ENCODE results near the gene CHRND. TPM values are rescaled to one million over a fixed set of nuclear protein-coding genes. Genes with fewer than 3 reads are reported as not detected.

Gene CHRND
- total RNA-seq, 1 donor from 2014 or later = not detected

- no peak for DNase-seq (ENCODE audit: low read depth)
- peak overlapping the region; percentile 84 for H3K4me3 ChIP-seq (ENCODE audit: low read depth, low read length)
- no peak for FAIRE-seq
- no peaks in the 10 kb centered on the region for H3K27me3 ChIP-seq (ENCODE audit: control insufficient read depth, insufficient read depth, low read length)
- H3K36me3 ChIP-seq (ENCODE audit: control insufficient read depth, insufficient read depth, low read length) = peaks cover 7% of the 10 kb centered on the region
- no peak for TF ChIP-seq CTCF (IDR thresholded peaks at IDR 0.05; ENCODE audit: insufficient read depth, low read length, severe bottlenecking)
Measured at GRCh38 chr2:232549655-232550353, 23.8 kb downstream of the CHRND start.

GRCh38 chr2:232550354-232551249, 24.6 kb downstream of the CHRND start, which contains the start of the genes EIF4E2 and TIGD1:
EIF4E2 (plus strand) TSS chr2:232550689; CDS start chr2:232550725, 36 bp downstream.
TIGD1 (minus strand) TSS chr2:232550557; CDS start chr2:232549882, 675 bp downstream.
- Histone ChIP-seq H3K27me3 (ENCODE audit: control insufficient read depth, insufficient read depth, low read length) (no peaks in the 10 kb centered on the region), H3K4me3 (ENCODE audit: low read depth, low read length) (peak within 1 kb of the TSS; percentile 84), H3K36me3 (ENCODE audit: control insufficient read depth, insufficient read depth, low read length) (peaks cover 8% of the 10 kb centered on the region)
- DNase-seq (ENCODE audit: low read depth) (peak; percentile 74), FAIRE-seq (no peak)
- TF ChIP-seq CTCF (IDR thresholded peaks at IDR 0.05; ENCODE audit: insufficient read depth, low read length, severe bottlenecking) = peak; percentile 45

GRCh38 chr2:232551250-232551638, 25.3 kb downstream of the CHRND start:
- Histone ChIP-seq H3K4me3 (ENCODE audit: low read depth, low read length) (peak overlapping the region; percentile 84), H3K36me3 (ENCODE audit: control insufficient read depth, insufficient read depth, low read length) (peaks cover 10% of the 10 kb centered on the region), H3K27me3 (ENCODE audit: control insufficient read depth, insufficient read depth, low read length) (no peaks in the 10 kb centered on the region)
- TF ChIP-seq CTCF (IDR thresholded peaks at IDR 0.05; ENCODE audit: insufficient read depth, low read length, severe bottlenecking) = no peak
- FAIRE-seq (no peak), DNase-seq (ENCODE audit: low read depth) (no peak)

- no peak for DNase-seq (ENCODE audit: low read depth)
- Histone ChIP-seq H3K36me3 (ENCODE audit: control insufficient read depth, insufficient read depth, low read length) (peaks cover 9% of the 10 kb centered on the region), H3K27me3 (ENCODE audit: control insufficient read depth, insufficient read depth, low read length) (no peaks in the 10 kb centered on the region), H3K4me3 (ENCODE audit: low read depth, low read length) (peak overlapping the region; percentile 84)
- no peak for FAIRE-seq
- TF ChIP-seq CTCF (IDR thresholded peaks at IDR 0.05; ENCODE audit: insufficient read depth, low read length, severe bottlenecking) = no peak
Measured at GRCh38 chr2:232551776-232552175, 25.8 kb downstream of the CHRND start.

- FAIRE-seq = no peak
- no peak overlapping the region for H3K4me3 ChIP-seq (ENCODE audit: low read depth, low read length)
- DNase-seq (ENCODE audit: low read depth) = no peak
- H3K27me3 ChIP-seq (ENCODE audit: control insufficient read depth, insufficient read depth, low read length) = no peaks in the 10 kb centered on the region
- H3K36me3 ChIP-seq (ENCODE audit: control insufficient read depth, insufficient read depth, low read length) = peaks cover 7% of the 10 kb centered on the region
- no peak for TF ChIP-seq CTCF (IDR thresholded peaks at IDR 0.05; ENCODE audit: insufficient read depth, low read length, severe bottlenecking)
Measured at GRCh38 chr2:232556426-232556825, 30.5 kb downstream of the CHRND start.

All from bronchial epithelial cell (primary cell).